GM12878 (cell line): ENCODE results near the gene KLF9. TPM values are rescaled to one million over a fixed set of nuclear protein-coding genes. Genes with fewer than 3 reads are reported as not detected.

ENCODE experiments used
- ATAC-seq: fragments of 200-7000 bp; cut with Tn5 transposase; 3 replicates; pipeline ENCODE4 v1.9.1; 2020; ENCODE audit warnings: mild to moderate bottlenecking, moderate library complexity
- BruUV-seq: library from RNA; stranded (reverse); fragments of 400-500 nt; replicated peaks from 2 replicates; lab custom pipeline; 2021; lab: Mats Ljungman, UMichigan
- CTCF ChIA-PET: fragments of 300-600 bp; sonication (Branson Sonifier 250); formaldehyde crosslinking; extraction: SDS; loops from one replicate; lab custom pipeline; 2021; ENCODE audit warnings: inconsistent platforms; lab: Yijun Ruan, JAX
- POLR2A ChIA-PET: fragments of 350-600 bp; formaldehyde crosslinking; extraction: SDS; loops from one replicate; lab custom pipeline; 2021; ENCODE audit warnings: inconsistent platforms; lab: Charles Lee
- RAD21 ChIA-PET: fragments of 300-600 bp; sonication (Branson Sonifier 250); formaldehyde crosslinking; loops from one replicate; lab custom pipeline; 2023; ENCODE audit warnings: antibody characterized with exemption; ENCODE audit not compliant: unreplicated experiment; lab: Charles Lee
- SMC1A ChIA-PET: fragments of 300-600 bp; sonication (Branson Sonifier 250); formaldehyde crosslinking; loops from one replicate; lab custom pipeline; 2023; ENCODE audit not compliant: unreplicated experiment, uncharacterized antibody; lab: Charles Lee
- DNase-seq: peaks from one replicate; pipeline ENCODE4 v3.0.0-alpha.2; 2011; ENCODE audit warnings: low read depth, low spot score
- FAIRE-seq: peaks from 3 replicates; lab custom pipeline; 2011; peaks lifted over from hg19 to GRCh38; lab: Jason Lieb, UNC
- H2AFZ ChIP-seq: 2 replicates; pipeline ENCODE4 v1.6.0; 2011; ENCODE audit warnings: low read depth, low read length, control low read depth; ENCODE audit not compliant: control insufficient read depth
- H3K27ac ChIP-seq: 2 replicates; pipeline ENCODE4 v1.5.1; 2011; ENCODE audit warnings: control low read depth; ENCODE audit not compliant: control insufficient read depth, insufficient read depth
- H3K27me3 ChIP-seq, 2 experiments: replicated peaks in 1 of 2; 2 replicates each; pipeline versions ENCODE4 v1.6.0 to v1.6.1; 2011; ENCODE audit warnings: low read length in 1 of 2; ENCODE audit not compliant: control insufficient read depth in 2 of 2, insufficient read depth in 2 of 2
- H3K36me3 ChIP-seq, 2 experiments: 2 replicates each; pipeline ENCODE4 v1.5.1; 2011; ENCODE audit warnings: low read length in 1 of 2; ENCODE audit not compliant: control insufficient read depth in 2 of 2, insufficient read depth in 2 of 2
- H3K4me1 ChIP-seq: 2 replicates; pipeline ENCODE4 v1.6.1; 2011; ENCODE audit warnings: mild to moderate bottlenecking, low read length, moderate library complexity, mixed read lengths; ENCODE audit not compliant: control insufficient read depth, insufficient read depth
- H3K4me2 ChIP-seq: 2 replicates; pipeline ENCODE4 v1.6.0; 2011; ENCODE audit warnings: control low read depth; ENCODE audit not compliant: control insufficient read depth, insufficient read depth
- H3K4me3 ChIP-seq: fragments of 200-600 bp; sonication (generic); 2 replicates; pipeline ENCODE4 v1.5.1; 2016
- H3K79me2 ChIP-seq: 2 replicates; pipeline ENCODE4 v1.6.0; 2011; ENCODE audit warnings: low read length; ENCODE audit not compliant: control insufficient read depth, insufficient read depth
- H3K9ac ChIP-seq: 2 replicates; pipeline ENCODE4 v1.8.0; 2011; ENCODE audit warnings: low read length, control low read depth, mixed read lengths; ENCODE audit not compliant: control insufficient read depth, insufficient read depth
- H3K9me3 ChIP-seq: replicated peaks from 3 replicates; pipeline ENCODE4 v1.5.1; 2011; ENCODE audit warnings: mild to moderate bottlenecking, low read length; ENCODE audit not compliant: control insufficient read depth, insufficient read depth
- H4K20me1 ChIP-seq: 2 replicates; pipeline ENCODE4 v1.6.0; 2011; ENCODE audit not compliant: control insufficient read depth, insufficient read depth
- BCLAF1 ChIP-seq: fragments of 450-650 bp; IDR thresholded peaks from 2 replicates; pipeline ENCODE4 v1.6.1; 2017; ENCODE audit warnings: antibody characterized with exemption, mild to moderate bottlenecking, moderate library complexity
- MTA3 ChIP-seq: IDR thresholded peaks from 2 replicates; pipeline ENCODE4 v1.6.1; 2012; ENCODE audit warnings: low read length, inconsistent platforms, borderline replicate concordance
- ZNF217 ChIP-seq: fragments of 450-650 bp; IDR thresholded peaks from 2 replicates; pipeline ENCODE4 v1.6.1; 2017; ENCODE audit warnings: antibody characterized with exemption, mild to moderate bottlenecking
- WGBS: methylation state at CpG from one replicate; pipeline ENCODE4 v1.1.6; 2016; ENCODE audit warnings: low lambda C conversion rate; ENCODE audit not compliant: insufficient replicate concordance, insufficient coverage; ENCODE audit errors: missing lambda C conversion rate; 5-methylcytosine and 5-hydroxymethylcytosine counted together
- in situ Hi-C: fragments of 300-500 bp; cut with MboI; formaldehyde crosslinking; loops from 9 replicates; pipeline ENCODE4 v1.14.3; 2018; ENCODE audit warnings: mixed read lengths
- intact Hi-C: fragments of 100-400 bp; cut with micrococcal nuclease; formaldehyde crosslinking; loops from one replicate; pipeline ENCODE4 v1.14.2; 2022; ENCODE audit not compliant: unreplicated experiment
- polyA plus RNA-seq, 11 experiments: library from polyadenylated mRNA; depleted of rRNA in 4 of 11; unstranded in 6 of 11; stranded (reverse) in 5 of 11; fragments of >200 nt; fragmentation: Nextera tagmentation in 4 of 11; fragmentation: Illumina TruSeq in 1 of 11; extraction: Ambion mirVana in 4 of 11; extraction: Trizol in 1 of 11; gene quantifications; 1 replicate in 1 of 11; 2 replicates in 10 of 11; pipeline versions ENCODE4 v1.2.1 to v1.2.3, GENCODE V29; 2011 to 2016; ENCODE audit warnings: inconsistent platforms in 2 of 11, missing spikeins in 2 of 11, low read depth in 1 of 11
- total RNA-seq, 4 experiments: library from RNA; depleted of rRNA in 3 of 4; stranded (reverse); fragments of >200 nt in 3 of 4; fragmentation: Illumina TruSeq in 1 of 4; extraction: Trizol in 1 of 4; gene quantifications; 2 replicates each; pipeline versions ENCODE4 v1.2.1 to v1.2.3, GENCODE V29; 2013 to 2021

KLF9 gene
- total and polyA plus RNA-seq, 10 of the 15 experiments (the other 5 are each of a cell fraction or from before 2014, with no cell fraction given) = 0.09 to 0.96 (median 0.83) TPM

GRCh38 chr9:70400107-70400892 is 14.2 kb downstream of the KLF9 start:
- no TSS peak for BruUV-seq
- H3K4me2 ChIP-seq = no peak overlapping the region
- H2AFZ ChIP-seq = no peak overlapping the region
- no peaks in the 10 kb centered on the region for H3K36me3 ChIP-seq
- ChIA-PET SMC1A (interaction anchor here (0.9 to 4.2 kb wide), 4 partner anchors 10 to 21 kb away, joined by 3 to 17 read pairs (median 4); no protein-coding TSS in a partner anchor), CTCF (interaction anchor here (1.2 to 1.5 kb wide), 2 partner anchors 15 to 17 kb away, joined by 4 read pairs; partner anchors contain the start of gene KLF9), POLR2A (interaction anchor here (0.9 to 1.6 kb wide), 2 partner anchors 10 to 12 kb away, joined by 3 to 7 read pairs; no protein-coding TSS in a partner anchor), RAD21 (interaction anchor here (1.5 kb wide), 1 partner anchor 10 kb away, joined by 4 read pairs; no protein-coding TSS in a partner anchor)
- no peak for FAIRE-seq
- ATAC-seq = no peak
- H3K9me3 ChIP-seq = no peaks in the 10 kb centered on the region
- peaks cover 13% of the 10 kb centered on the region for H3K4me1 ChIP-seq
- in situ Hi-C loops (loop anchor here (25.0 kb wide), 2 partner anchors 1512 to 1763 kb away; partner anchors contain the start of genes ABHD17B and C9orf85), intact Hi-C loops (no loop called here)
- no peaks in the 10 kb centered on the region for H4K20me1 ChIP-seq
- H3K4me3 ChIP-seq = no peak overlapping the region
- WGBS = 16% methylated on average over 4 of the region's 5 CpGs
- no peaks in the 10 kb centered on the region for H3K27me3 ChIP-seq
- H3K79me2 ChIP-seq = no peaks in the 10 kb centered on the region
- H3K9ac ChIP-seq = no peak overlapping the region
- TF ChIP-seq ZNF217 = no peak
- TF ChIP-seq MTA3 = no peak
- no peak for TF ChIP-seq BCLAF1
- no peak for DNase-seq
- H3K27ac ChIP-seq = no peak overlapping the region
